Body of pancreas (tissue), 4 donors: ENCODE results near the gene CEP55. TPM values are rescaled to one million over a fixed set of nuclear protein-coding genes. Genes with fewer than 3 reads are reported as not detected.
A peak's percentile ranks its signal among the peaks of the same experiment; 100 is the strongest.
"Not testable (repeated sequence)": the region's sequence is repeated elsewhere in the genome, so short reads cannot be mapped to it uniquely, and the experiment has no call there.

Source experiments
- ATAC-seq: fragments of 150-250 bp; one replicate; pipeline ENCODE4 v1.9.1; 2016
- DNase-seq, 4 donors: peaks; one replicate each; pipeline ENCODE4 v3.0.0-alpha.2; 2019
- H3K27ac ChIP-seq, 4 donors: fragments of 200-600 bp; sonication (generic); 1 replicate in 3 of 4; 2 replicates in 1 of 4; pipeline versions ENCODE4 v1.5.1 to v1.6.1; 2016 to 2019; ENCODE audit warnings: mild to moderate bottlenecking in 1 of 4, mixed read lengths in 1 of 4, moderate library complexity in 1 of 4
- H3K27me3 ChIP-seq, 2 donors: fragments of 200-600 bp; sonication (generic); one replicate each; pipeline ENCODE4 v1.6.0; 2016; ENCODE audit warnings: mild to moderate bottlenecking in 1 of 2
- H3K36me3 ChIP-seq, 2 donors: fragments of 200-600 bp; sonication (generic); replicated peaks in 1 of 2; 2 replicates each; pipeline ENCODE4 v1.5.1; 2016; ENCODE audit warnings: low read depth in 2 of 2; ENCODE audit not compliant: insufficient read depth in 1 of 2
- H3K4me1 ChIP-seq: fragments of 200-600 bp; sonication (generic); one replicate; pipeline ENCODE4 v1.6.0; 2016
- H3K4me3 ChIP-seq, 2 donors: fragments of 200-600 bp; sonication (generic); 1 replicate in 1 of 2; 2 replicates in 1 of 2; pipeline ENCODE4 v1.5.1; 2016 to 2019
- H3K9me3 ChIP-seq, 3 donors: fragments of 200-600 bp; sonication (generic); 1 replicate in 2 of 3; 2 replicates in 1 of 3; pipeline ENCODE4 v1.5.1; 2016
- CTCF ChIP-seq, 7 experiments: fragments of 450-650 bp in 4 of 7; fragments of 200-600 bp in 3 of 7; sonication (generic) in 3 of 7; IDR thresholded peaks; one replicate each; pipeline ENCODE4 v1.5.1; 2016 to 2019; ENCODE audit warnings: antibody characterized with exemption in 7 of 7
- POLR2A ChIP-seq, 3 donors: fragments of 450-650 bp; IDR thresholded peaks; one replicate each; pipeline ENCODE4 v1.6.1; 2016; ENCODE audit warnings: antibody characterized with exemption in 3 of 3, mild to moderate bottlenecking in 2 of 3
- WGBS, 2 donors: methylation state at CpG; one replicate each; pipeline ENCODE4 v1.1.5; 2017; 5-methylcytosine and 5-hydroxymethylcytosine counted together
- intact Hi-C: fragments of 100-400 bp; cut with DNase I; formaldehyde crosslinking; loops from one replicate; pipeline ENCODE4 v1.15.1; 2023
- total RNA-seq, 2 donors: library from RNA; depleted of rRNA; stranded (reverse); fragments of >200 nt; gene quantifications; one replicate each; pipeline ENCODE4 v1.1.0, GENCODE V29; 2016

Gene CEP55
- total RNA-seq, 2 donors from 2014 or later = not detected

DNA sequence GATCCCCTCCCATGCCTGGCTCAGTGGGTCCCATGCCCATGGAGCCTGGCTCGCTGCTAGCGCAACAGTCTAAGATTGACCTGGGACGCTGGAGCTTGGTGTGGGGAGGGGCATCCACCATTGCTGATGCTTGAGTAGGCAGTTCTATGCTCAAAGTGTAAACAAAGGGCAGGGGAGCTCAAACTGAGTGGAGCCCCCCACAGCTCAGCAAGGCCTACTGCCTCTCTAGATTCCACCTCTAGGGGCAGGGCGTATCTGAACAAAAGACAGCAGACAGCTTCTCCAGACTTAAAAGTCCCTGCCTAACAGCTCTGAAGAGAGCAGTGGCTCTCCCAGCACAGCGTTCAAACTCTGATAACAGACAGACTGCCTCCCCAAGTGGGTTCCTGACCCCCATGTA is 38.9 kb downstream of the CEP55 start:
- no peaks in the 10 kb centered on the region for H3K4me1 ChIP-seq
- intact Hi-C loops = no loop called here
- ATAC-seq = no peak

DNA sequence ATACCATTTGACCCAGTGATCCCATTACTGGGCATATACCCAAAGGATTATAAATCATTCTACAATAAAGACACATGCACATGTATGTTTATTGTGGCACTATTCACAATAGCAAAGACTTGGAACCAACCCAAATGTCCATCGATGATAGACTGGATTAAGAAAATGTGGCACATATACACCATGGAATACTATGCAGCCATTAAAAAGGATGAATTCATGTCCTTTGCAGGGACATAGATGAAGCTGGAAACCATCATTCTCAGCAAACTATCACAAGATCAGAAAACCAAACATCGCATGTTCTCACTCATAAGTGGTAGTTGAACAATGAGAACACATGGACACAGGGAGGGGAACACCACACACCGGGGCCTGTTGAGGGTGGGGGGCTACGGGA is 44.5 kb downstream of the CEP55 start:
- H3K36me3 ChIP-seq, DNase-seq, H3K9me3 ChIP-seq, H3K4me1 ChIP-seq, ATAC-seq, H3K27me3 ChIP-seq, H3K27ac ChIP-seq, intact Hi-C loops, H3K4me3 ChIP-seq: not testable (repeated sequence)
- 89 to 91% methylated on average over 4 of the region's 4 CpGs for WGBS, 2 donors

More for the DNA sequence above, 38.9 kb downstream of the CEP55 start:
- Histone ChIP-seq H3K36me3 (no peaks in the 10 kb centered on the region), H3K27me3 (no peaks in the 10 kb centered on the region), H3K4me3 (no peak overlapping the region), H3K9me3 (no peaks in the 10 kb centered on the region), H3K27ac (no peak overlapping the region)
- DNase-seq = no peak
- 70 to 93% methylated on average over 2 to 4 of the region's 5 CpGs for WGBS, 2 donors
- TF ChIP-seq CTCF (IDR thresholded peaks at IDR 0.05) (no peak), POLR2A (IDR thresholded peaks at IDR 0.05) (no peak)

- no peaks in the 10 kb centered on the region for H3K9me3 ChIP-seq
- H3K4me3 ChIP-seq = no peak overlapping the region
- no peaks in the 10 kb centered on the region for H3K36me3 ChIP-seq
- H3K4me1 ChIP-seq = peaks cover 4% of the 10 kb centered on the region
- WGBS, 2 donors = 48 to 56% methylated on average over 23 of the region's 23 CpGs
- DNase-seq (peak; percentile 27 to 55 (median 37)), ATAC-seq (peak; percentile 55)
- TF ChIP-seq CTCF (IDR thresholded peaks at IDR 0.05) (peak; percentile 33 to 65 (median 55)), POLR2A (IDR thresholded peaks at IDR 0.05) (no peak)
- no peak overlapping the region for H3K27ac ChIP-seq
- no peaks in the 10 kb centered on the region for H3K27me3 ChIP-seq
- intact Hi-C loops = no loop called here
Measured at GRCh38 chr10:93541402-93542357, 45.3 kb downstream of the CEP55 start.

GRCh38 chr10:93542358-93542791 is 46.0 kb downstream of the CEP55 start:
- intact Hi-C loops = no loop called here
- peaks cover 4% of the 10 kb centered on the region for H3K4me1 ChIP-seq
- 12 to 15% methylated on average over 9 to 10 of the region's 10 CpGs for WGBS, 2 donors
- H3K9me3 ChIP-seq = no peaks in the 10 kb centered on the region
- DNase-seq (peak; percentile 36 to 70 (median 43)), ATAC-seq (peak; percentile 35)
- H3K36me3 ChIP-seq = no peaks in the 10 kb centered on the region
- TF ChIP-seq POLR2A (IDR thresholded peaks at IDR 0.05) = no peak
- TF ChIP-seq CTCF (IDR thresholded peaks at IDR 0.05) = no peak
- H3K27ac ChIP-seq = no peak overlapping the region
- H3K4me3 ChIP-seq = no peak overlapping the region
- H3K27me3 ChIP-seq = no peaks in the 10 kb centered on the region

- H3K27me3 ChIP-seq, DNase-seq, H3K4me3 ChIP-seq, H3K27ac ChIP-seq, H3K36me3 ChIP-seq, H3K9me3 ChIP-seq, intact Hi-C loops, H3K4me1 ChIP-seq, ATAC-seq: not testable (repeated sequence)
- 71 to 79% methylated on average over 8 of the region's 8 CpGs for WGBS, 2 donors
Measured at GRCh38 chr10:93546995-93547394, 50.6 kb downstream of the CEP55 start.
